Activated T-cell treated with anti-CD3 and anti-CD28 coated beads, Interleukin-2, amount 50 U/mL, for 4 hours (primary cell): Measurements from ENCODE around the gene PARP11. TPM values are rescaled to one million over a fixed set of nuclear protein-coding genes. Genes with fewer than 3 reads are reported as not detected.

Source experiments
- ATAC-seq, 2 donors: fragments of 200-7000 bp; cut with Tn5 transposase; one replicate each; pipeline ENCODE4 v1.10.0; 2021
- DNase-seq: peaks from one replicate; pipeline ENCODE4 v3.0.0-alpha.2; 2020
- H3K27me3 Mint-ChIP-seq: one replicate; pipeline ENCODE4 v1.8.0; 2021; ENCODE audit warnings: low read depth, mixed read lengths
- H3K36me3 Mint-ChIP-seq: one replicate; pipeline ENCODE4 v1.8.0; 2022; ENCODE audit warnings: mixed read lengths; ENCODE audit not compliant: insufficient read depth
- H3K4me1 Mint-ChIP-seq: one replicate; pipeline ENCODE4 v1.8.0; 2021; ENCODE audit warnings: low read depth, mixed read lengths
- H3K4me3 Mint-ChIP-seq: one replicate; pipeline ENCODE4 v1.8.0; 2021; ENCODE audit warnings: mild to moderate bottlenecking, moderate library complexity, mixed read lengths
- H3K9me3 Mint-ChIP-seq: one replicate; pipeline ENCODE4 v1.8.0; 2021; ENCODE audit warnings: mixed read lengths
- total RNA-seq, 3 donors: library from RNA; stranded (reverse); gene quantifications; one replicate each; pipeline ENCODE4 v1.2.1, GENCODE V29; 2021

The PARP11 gene, protein sequence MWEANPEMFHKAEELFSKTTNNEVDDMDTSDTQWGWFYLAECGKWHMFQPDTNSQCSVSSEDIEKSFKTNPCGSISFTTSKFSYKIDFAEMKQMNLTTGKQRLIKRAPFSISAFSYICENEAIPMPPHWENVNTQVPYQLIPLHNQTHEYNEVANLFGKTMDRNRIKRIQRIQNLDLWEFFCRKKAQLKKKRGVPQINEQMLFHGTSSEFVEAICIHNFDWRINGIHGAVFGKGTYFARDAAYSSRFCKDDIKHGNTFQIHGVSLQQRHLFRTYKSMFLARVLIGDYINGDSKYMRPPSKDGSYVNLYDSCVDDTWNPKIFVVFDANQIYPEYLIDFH
- 10 to 100 TPM in 1 of 3 donors, 1 to 10 TPM in 2; 8.3 to 12.5 (median 9.0) TPM for total RNA-seq

DNA sequence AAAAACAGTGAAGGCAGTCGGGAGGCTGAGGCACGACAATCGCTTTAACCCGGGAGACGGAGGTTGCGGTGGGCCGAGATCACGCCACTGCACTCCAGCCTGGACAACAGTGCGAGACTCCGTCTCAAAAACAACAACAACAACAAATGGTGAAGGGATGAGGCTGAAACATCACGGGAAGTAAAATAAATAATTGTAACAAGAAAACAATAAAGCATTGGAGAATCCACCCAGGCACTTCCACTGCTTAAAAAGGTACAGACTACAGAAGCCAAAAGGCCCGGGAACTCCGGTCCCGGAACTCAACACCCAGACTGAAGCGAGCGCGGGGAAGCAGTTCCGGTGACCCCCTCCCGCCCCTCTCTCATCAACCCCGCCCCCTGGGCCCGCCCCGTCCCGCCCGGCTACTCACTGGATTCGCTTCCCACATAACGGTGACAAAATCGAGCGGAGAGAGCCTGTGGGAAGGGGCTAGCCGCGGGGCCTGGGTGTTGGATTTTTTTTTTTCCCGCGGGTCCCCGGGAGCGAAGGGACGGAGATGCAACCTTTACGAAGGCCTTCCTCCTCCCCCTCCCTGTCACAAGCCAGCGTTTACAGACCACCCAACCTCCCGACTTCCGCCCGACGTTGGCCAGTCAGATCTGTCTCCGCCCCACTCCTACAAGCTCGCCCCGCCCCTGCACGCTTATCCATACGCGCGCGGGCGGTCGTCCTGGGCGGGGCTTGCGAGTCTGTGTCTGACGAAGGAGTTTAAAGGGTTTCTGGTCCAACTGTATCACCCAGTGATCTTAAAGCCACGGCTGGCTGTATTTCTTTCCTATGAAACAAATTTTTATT is at the start of gene PARP11:
PARP11 (minus strand) TSS at position 600 of the 837 bp plus-strand sequence; CDS start at position 430, 170 bp downstream.
- H3K4me1 Mint-ChIP-seq, result peaks cover 49% of the 10 kb centered on the region
- ATAC-seq (peak; percentile 95 to 96), DNase-seq (peak; percentile 97)
- H3K36me3 Mint-ChIP-seq, result no peaks in the 10 kb centered on the region
- peak within 1 kb of the TSS; percentile 97 for H3K4me3 Mint-ChIP-seq
- no peaks in the 10 kb centered on the region for H3K9me3 Mint-ChIP-seq
- no peaks in the 10 kb centered on the region for H3K27me3 Mint-ChIP-seq

DNA sequence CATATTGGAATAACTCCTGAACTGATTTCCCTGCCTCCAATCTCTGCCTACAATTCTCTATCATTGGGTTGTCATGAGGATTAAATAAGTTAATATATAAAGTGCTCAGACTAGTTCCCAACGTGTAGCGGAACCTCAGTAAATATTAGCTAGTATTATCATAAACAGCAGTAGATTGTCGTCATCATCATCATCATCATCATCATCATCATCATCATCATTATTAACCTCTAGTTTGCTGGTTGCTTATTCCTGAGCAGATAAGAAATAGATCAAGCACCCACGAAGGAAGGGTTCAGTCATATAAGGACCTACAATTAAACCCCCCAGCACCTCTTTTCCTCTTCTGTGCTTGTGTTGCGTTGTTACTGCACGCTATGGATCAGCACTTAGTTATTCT is 48.8 kb upstream of the PARP11 start:
- DNase-seq (no peak), ATAC-seq (no peak)
- Mint-ChIP-seq H3K9me3 (no peaks in the 10 kb centered on the region), H3K4me3 (no peak overlapping the region), H3K4me1 (peaks cover 17% of the 10 kb centered on the region), H3K27me3 (no peaks in the 10 kb centered on the region), H3K36me3 (no peaks in the 10 kb centered on the region)

DNA sequence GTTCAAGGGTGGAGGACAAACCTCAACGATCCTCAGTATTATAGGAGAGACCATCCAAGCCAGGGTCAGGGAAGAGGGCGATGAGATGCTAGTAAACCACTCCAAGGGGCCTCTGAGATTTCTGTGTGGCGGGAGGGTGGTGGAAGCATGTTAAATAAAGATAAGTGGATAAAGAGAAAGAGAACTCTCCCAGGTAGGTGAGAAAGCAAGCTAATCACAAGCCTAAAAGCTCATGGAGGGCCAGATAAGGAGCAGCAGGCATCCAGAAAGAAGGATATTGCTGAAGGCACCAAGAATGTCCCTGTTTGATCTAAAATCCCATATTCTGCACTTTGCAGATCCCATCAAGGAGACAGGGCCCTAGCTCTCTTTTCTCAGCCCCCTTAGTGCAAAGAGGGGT is 48.3 kb upstream of the PARP11 start:
- H3K36me3 Mint-ChIP-seq, result no peaks in the 10 kb centered on the region

DNA sequence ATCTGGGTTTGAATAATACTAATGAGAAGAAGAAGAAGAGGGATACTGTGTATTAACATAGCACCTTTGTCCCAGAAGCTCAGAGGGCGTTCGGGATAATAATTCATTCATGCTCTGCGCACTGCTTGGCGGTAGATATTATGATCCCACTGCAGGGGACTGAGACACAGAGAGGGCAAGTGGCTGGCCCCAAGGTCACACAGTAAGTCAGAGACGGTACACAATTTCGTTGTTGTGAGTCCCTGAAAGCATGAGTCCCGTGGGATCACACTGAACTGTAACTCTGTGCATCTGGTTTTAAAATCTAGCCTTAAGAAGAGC is 47.9 kb upstream of the PARP11 start:
- Mint-ChIP-seq H3K4me1 (peaks cover 19% of the 10 kb centered on the region), H3K9me3 (no peaks in the 10 kb centered on the region), H3K4me3 (no peak overlapping the region), H3K27me3 (no peaks in the 10 kb centered on the region), H3K36me3 (no peaks in the 10 kb centered on the region)
- no peak for DNase-seq
- ATAC-seq, result no peak

More for the DNA sequence above, 48.3 kb upstream of the PARP11 start:
- Mint-ChIP-seq H3K4me3 (no peak overlapping the region), H3K27me3 (no peaks in the 10 kb centered on the region), H3K9me3 (no peaks in the 10 kb centered on the region), H3K4me1 (peaks cover 17% of the 10 kb centered on the region)
- DNase-seq (no peak), ATAC-seq (no peak)

DNA sequence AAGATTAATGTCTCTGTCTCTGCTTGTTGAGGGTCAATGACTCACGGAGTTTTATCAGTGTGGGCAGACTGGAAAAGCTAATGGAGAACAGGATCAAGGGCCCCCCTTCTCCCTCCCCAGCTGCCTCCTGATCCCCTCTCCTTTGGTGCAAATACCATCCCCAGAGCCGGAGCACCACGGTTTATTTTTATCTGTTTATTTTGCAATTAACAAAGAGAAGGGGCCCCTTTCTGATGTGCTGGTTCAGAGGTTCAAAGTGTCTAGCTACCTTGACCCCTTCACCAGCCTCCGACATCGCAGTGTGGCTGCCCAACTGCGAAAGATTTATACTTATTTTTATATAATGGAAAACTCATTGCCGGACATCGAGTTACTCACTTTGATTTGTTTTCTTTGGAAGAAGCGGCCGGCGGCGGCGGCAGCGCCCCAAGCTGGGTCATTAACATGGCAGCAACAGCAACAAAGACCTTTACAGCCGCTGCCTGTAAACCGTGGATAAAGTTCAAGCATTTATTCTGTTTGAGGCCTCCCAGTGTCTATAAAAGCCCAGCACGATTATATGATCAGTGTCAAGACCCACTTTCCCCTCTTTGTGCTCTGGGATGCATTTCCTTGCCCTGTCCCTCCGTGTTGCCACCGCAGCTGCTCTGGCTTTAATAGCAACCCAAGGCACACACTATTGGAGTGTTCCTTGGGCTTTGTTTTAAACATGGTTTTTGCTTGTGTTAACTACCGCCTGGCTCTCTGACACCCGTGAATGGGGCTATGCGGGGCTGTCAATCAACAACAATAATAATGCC is 47.4 kb upstream of the PARP11 start:
- Mint-ChIP-seq H3K36me3 (no peaks in the 10 kb centered on the region), H3K4me3 (no peak overlapping the region), H3K9me3 (no peaks in the 10 kb centered on the region), H3K4me1 (peaks cover 23% of the 10 kb centered on the region), H3K27me3 (no peaks in the 10 kb centered on the region)
- no peak for DNase-seq
- no peak for ATAC-seq

DNA sequence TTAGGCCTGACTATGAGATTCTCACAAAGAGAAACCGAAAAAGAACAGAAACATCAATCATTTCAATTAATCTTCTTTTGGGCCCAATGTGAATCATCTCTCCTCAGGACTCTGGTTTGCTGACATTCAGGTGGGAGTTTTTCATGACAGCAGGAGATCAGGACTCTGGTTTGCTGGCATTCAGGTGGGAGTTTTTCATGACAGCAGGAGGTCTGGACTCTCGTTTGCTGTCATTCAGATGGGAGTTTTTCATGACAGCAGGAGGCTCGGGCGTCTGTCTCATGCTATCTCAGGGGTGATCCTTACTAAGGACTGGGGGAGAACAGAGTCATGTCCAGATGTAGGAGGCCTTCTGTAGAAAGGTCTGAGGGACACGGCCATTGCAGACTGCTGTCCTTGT is 40.1 kb upstream of the PARP11 start:
- H3K27me3 Mint-ChIP-seq, result no peaks in the 10 kb centered on the region
- peak; percentile 92 to 95 for ATAC-seq
- H3K4me1 Mint-ChIP-seq, result peaks cover 29% of the 10 kb centered on the region
- peaks cover 17% of the 10 kb centered on the region for H3K9me3 Mint-ChIP-seq
- no peak for DNase-seq
- H3K4me3 Mint-ChIP-seq, result no peak overlapping the region
- H3K36me3 Mint-ChIP-seq, result peaks cover 16% of the 10 kb centered on the region

DNA sequence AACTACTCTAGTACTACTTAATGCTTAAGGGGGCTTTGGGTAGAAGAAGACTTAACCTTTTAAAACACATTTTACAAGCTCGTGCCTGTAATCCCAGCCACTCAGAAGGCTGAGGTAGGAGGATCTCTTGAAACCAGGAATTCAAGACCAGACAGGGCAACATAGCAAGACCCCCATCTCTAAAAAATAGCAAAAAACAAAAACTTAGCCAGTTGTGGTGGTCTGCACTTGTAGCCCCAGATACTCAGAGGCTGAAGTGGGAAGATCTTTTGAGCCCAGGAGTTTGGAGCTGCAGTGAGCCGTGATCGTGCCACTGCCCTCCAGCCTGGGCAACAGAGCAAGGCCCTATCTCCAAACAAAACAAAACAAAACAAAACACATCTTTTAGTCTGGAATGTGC is 39.7 kb upstream of the PARP11 start:
- DNase-seq (no peak), ATAC-seq (no peak)
- Mint-ChIP-seq H3K4me3 (no peak overlapping the region), H3K9me3 (peaks cover 17% of the 10 kb centered on the region), H3K36me3 (peaks cover 16% of the 10 kb centered on the region), H3K27me3 (no peaks in the 10 kb centered on the region), H3K4me1 (peaks cover 33% of the 10 kb centered on the region)

DNA sequence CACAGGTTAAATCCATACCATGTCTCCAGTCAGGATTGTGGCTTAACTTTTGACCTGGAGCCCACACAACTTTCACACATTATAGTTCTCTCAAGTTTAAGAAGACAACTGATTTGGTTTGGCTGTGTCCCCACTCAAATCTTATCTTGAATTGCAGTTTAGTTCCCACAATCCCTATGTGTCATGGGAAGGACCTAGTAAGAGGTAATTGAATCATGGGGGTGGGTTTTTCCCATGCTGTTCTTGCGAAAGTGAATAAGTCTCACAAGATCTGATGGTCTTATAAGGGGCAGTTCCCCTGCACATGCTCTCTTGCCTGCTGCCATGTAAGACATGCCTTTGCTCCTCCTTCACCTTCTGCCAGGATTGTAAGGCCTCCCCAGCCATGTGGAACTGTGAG is 38.2 kb upstream of the PARP11 start:
- peaks cover 16% of the 10 kb centered on the region for H3K36me3 Mint-ChIP-seq
- H3K9me3 Mint-ChIP-seq, result peaks cover 17% of the 10 kb centered on the region
- H3K4me3 Mint-ChIP-seq, result no peak overlapping the region
- H3K27me3 Mint-ChIP-seq, result no peaks in the 10 kb centered on the region
- DNase-seq (no peak), ATAC-seq (no peak)
- H3K4me1 Mint-ChIP-seq, result peaks cover 43% of the 10 kb centered on the region

DNA sequence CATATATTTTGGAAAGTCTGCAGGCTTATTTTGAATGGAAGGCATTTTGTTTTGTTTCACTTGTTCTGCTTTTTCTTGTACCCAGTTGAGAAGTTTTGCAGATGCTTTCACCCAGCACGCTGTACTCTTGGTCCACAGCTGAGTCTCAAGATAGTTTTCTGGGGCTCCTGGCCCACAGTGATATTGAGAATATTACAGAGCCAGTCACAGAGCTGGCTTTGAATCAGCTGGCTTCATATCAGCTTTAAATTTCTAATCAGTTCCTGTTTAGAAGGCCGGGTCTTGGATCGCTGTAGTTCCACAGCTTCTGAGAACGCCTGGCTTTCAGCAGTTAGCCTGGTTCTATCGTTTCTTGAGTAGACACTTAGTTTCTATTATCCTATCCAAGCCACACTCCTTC is 32.5 kb upstream of the PARP11 start:
- ATAC-seq, result peak in 1 of 2 donors; percentile 42
- Mint-ChIP-seq H3K27me3 (no peaks in the 10 kb centered on the region), H3K4me3 (peak overlapping the region; percentile 66), H3K36me3 (peaks cover 5% of the 10 kb centered on the region), H3K9me3 (no peaks in the 10 kb centered on the region), H3K4me1 (peaks cover 33% of the 10 kb centered on the region)
- DNase-seq, result no peak

DNA sequence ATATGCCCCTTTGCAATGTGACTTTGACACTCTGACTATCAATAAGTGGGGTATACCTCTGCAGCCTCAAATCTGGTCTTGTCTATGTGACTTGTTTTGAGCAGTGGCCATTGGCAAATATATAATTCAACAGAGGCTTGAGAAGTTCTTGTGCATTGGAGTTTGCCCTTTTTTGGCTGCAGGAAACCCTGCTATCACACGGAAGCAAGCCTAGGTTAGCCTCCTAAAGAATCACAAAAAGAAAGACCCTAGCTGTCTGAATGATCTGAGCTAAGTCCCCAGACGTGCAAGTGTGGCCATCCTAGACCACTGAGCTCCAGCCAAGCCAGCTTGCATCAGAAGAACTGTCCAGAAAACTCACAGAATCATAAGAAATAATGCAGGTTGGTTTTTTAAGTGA is 31.8 kb upstream of the PARP11 start:
- ATAC-seq (peak in 1 of 2 donors; percentile 26), DNase-seq (no peak)
- peaks cover 3% of the 10 kb centered on the region for H3K36me3 Mint-ChIP-seq
- H3K9me3 Mint-ChIP-seq, result no peaks in the 10 kb centered on the region
- no peaks in the 10 kb centered on the region for H3K27me3 Mint-ChIP-seq
- peaks cover 38% of the 10 kb centered on the region for H3K4me1 Mint-ChIP-seq
- H3K4me3 Mint-ChIP-seq, result peak overlapping the region; percentile 66

DNA sequence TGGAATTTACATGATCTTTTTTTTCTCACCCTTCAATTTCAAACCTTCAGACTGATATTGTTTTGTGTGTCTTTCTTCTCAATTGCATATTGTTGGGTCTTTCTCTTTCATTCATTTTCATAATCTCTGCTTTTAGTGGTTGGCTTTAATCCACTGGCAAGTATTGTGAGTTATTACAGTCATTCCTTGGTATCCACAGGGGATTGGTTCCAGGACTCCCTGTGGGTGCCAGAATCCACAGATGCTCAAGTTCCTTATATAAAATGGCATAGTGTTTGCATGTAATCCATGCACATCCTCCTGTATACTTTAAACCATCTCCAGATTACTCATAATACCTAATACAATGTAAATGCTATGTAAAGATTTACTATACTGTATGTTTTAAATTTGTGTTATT is 29.7 kb upstream of the PARP11 start:
- H3K4me1 Mint-ChIP-seq, result peaks cover 33% of the 10 kb centered on the region
- DNase-seq (no peak), ATAC-seq (no peak)
- H3K4me3 Mint-ChIP-seq, result no peak overlapping the region
- H3K9me3 Mint-ChIP-seq, result no peaks in the 10 kb centered on the region
- no peaks in the 10 kb centered on the region for H3K36me3 Mint-ChIP-seq
- H3K27me3 Mint-ChIP-seq, result no peaks in the 10 kb centered on the region

DNA sequence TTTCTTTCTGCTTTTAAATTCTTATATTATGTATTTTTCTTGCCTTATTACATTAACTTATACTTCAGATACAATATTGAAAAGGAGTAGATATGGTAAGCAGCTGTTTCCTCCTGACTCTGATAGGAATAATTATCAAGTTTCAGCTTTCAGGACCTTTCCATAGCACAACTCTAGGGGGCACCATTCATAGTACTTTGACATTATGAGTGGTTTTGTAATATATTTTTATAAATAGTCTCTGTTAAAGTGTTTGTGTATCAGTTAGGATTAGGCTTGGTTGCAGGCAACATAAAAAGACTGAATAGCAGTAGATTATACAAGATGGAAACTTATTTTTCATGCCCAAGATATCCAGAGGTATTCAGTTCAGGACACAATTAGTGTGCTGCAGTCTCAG is 27.9 kb upstream of the PARP11 start:
- DNase-seq (no peak), ATAC-seq (no peak)
- Mint-ChIP-seq H3K36me3 (no peaks in the 10 kb centered on the region), H3K4me1 (peaks cover 21% of the 10 kb centered on the region), H3K27me3 (no peaks in the 10 kb centered on the region), H3K4me3 (no peak overlapping the region), H3K9me3 (no peaks in the 10 kb centered on the region)

DNA sequence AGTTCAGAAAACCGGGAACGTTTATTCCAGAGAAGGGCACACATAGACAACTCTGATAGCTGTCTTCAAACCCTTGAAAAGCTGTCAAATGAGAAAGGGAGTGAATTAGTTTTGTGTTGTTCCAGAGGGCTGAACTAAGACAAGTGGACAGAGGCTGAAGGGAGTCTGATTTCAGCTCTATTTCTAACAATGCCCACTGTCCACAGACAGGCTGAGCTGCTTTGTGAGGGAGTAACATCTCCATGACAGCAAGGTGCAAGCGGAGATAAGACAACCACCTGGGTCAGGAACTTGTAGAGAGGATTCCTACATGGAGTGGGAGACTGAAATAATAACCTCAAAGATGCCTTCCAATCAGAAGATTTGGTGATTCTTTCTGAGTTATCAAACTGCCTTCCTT is 25.6 kb upstream of the PARP11 start:
- Mint-ChIP-seq H3K4me3 (no peak overlapping the region), H3K9me3 (no peaks in the 10 kb centered on the region), H3K4me1 (peaks cover 10% of the 10 kb centered on the region), H3K36me3 (no peaks in the 10 kb centered on the region), H3K27me3 (no peaks in the 10 kb centered on the region)
- no peak for DNase-seq
- ATAC-seq, result no peak

DNA sequence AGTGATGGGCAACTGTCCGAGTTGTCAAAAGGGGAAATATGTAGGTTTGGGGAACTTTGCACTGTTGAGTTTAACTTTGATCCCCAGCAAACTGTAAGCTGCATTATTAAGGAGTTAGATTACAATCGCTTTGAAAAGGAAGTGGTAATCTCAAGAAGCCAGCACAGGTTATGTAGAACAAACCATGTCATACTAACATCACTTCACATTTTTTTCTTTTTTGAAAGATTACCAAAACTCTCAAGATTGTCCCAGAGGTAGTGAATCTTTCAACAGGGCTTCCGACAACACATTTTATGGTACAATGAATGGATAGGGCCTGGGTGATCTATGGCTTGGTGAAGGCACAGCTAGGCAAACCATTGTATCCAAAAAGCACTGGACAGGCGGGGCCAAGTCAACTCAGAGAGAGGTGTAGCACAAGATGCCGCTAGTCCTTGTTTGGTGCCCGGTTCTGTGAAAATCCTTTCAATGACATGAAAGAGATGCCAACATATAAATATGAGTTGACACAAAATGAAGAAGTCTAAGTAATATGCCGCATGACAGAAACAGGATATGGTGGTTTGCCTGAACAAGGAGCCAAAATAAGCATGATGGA is 24.3 kb upstream of the PARP11 start:
- no peaks in the 10 kb centered on the region for H3K9me3 Mint-ChIP-seq
- peak; percentile 34 to 52 for ATAC-seq
- peaks cover 7% of the 10 kb centered on the region for H3K4me1 Mint-ChIP-seq
- no peaks in the 10 kb centered on the region for H3K27me3 Mint-ChIP-seq
- peak overlapping the region; percentile 63 for H3K4me3 Mint-ChIP-seq
- no peaks in the 10 kb centered on the region for H3K36me3 Mint-ChIP-seq
- no peak for DNase-seq
